ENCODE data around the gene UNK.
"Not testable (repeated sequence)": the region's sequence is repeated elsewhere in the genome, so short reads cannot be mapped to it uniquely, and the experiment has no call there.

The UNK gene

DNA sequence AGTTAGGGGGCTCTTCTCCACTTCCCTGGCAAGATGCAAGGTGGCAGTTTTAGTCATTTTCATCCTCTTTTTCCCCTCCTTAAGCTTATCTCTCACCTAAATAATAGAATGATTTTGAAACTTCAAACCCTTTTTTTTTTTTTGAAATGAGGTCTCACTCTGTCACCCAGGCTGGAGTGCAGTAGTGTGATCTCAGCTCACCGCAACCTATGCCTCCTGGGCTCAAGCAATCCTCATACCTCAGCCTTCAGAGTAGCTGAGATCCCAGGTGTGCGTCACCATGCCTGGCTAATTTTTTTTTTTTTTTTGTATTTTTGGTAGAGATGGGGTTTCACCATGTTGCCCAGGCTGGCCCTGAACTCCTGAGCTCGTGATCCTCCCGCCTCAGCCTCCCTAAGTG, 80.3 kb downstream of the UNK start:
- H3K9me3 Mint-ChIP-seq; DNase-seq (ENCODE audit: low spot score in 2 of 2); H3K36me3 Mint-ChIP-seq: not testable (repeated sequence)
- peak; percentile 86 for ATAC-seq
- peak overlapping the region; percentile 51 for H3K4me3 Mint-ChIP-seq
- H3K27ac Mint-ChIP-seq: peak overlapping the region; percentile 92
- H3K4me1 Mint-ChIP-seq: peaks cover 28% of the 10 kb centered on the region

DNA sequence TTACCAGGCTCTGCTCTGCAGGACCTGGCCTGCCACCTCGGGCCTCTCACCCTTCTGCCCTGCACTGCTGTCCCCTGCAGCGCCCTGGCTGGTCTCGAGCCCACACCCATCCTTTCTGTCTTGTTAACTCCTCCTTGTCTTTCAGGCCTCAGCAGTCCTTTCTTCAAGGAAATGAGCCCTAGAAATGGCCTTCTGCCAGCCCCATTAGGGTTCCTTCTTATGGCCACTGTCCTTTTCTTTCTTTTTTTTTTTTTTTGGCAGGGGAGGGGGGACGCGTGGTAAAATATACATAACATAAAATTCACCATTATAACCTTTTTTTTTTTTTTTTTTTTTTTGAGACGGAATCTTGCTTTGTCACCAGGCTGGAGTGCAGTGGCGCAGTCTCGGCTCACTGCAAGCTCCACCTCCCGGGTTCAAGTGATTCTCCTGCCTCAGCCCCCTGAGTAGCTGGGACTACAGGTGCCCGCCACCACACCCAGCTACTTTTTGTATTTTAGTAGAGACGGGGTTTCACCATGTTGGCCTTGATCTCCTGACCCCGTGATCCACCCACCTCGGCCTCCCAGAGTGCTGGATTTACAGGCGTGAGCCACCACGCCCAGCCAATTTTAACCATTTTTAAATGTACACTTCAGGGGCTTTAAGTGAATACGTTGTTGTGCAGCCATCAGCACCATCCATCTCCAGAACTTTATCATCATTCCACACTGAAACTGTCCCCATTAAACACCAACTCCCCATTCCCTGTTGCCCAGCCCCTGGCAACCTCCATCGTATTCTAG, 81.0 kb downstream of the UNK start:
- not testable (repeated sequence) for H3K27ac Mint-ChIP-seq

DNA sequence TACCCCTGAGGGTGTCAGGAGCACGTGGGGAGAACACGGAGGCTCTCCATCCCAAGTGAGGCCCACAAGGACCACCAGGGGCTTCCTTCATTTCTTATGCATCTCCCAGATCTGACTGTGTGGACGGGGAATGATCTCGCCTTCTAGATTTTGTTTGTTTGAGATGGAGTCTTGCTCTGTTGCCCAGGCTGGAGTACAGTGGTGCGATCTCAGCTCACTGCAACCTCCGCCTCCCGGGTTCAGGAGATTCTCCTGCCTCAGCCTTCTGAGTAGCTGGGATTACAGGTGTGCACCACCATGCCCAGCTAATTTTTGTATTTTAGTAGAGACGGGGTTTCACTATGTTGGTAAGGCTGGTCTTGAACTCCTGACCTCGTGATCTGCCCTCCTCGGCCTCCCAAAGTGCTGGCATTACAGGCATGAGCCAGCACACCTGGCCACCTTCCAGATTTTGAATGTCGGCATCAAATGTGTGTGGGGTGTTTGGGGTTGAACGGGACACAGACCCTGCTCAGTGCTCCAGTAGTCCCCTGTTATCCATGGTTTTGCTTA, 84.2 kb downstream of the UNK start:
- H3K9me3 Mint-ChIP-seq; DNase-seq (ENCODE audit: low spot score in 2 of 2); H3K36me3 Mint-ChIP-seq; H3K4me3 Mint-ChIP-seq; ATAC-seq: not testable (repeated sequence)
- peaks cover 26% of the 10 kb centered on the region for H3K4me1 Mint-ChIP-seq
- peak overlapping the region; percentile 40 for H3K27ac Mint-ChIP-seq

More for the DNA sequence above, 81.0 kb downstream of the UNK start:
- not testable (repeated sequence) for ATAC-seq; DNase-seq (ENCODE audit: low spot score in 2 of 2); H3K9me3 Mint-ChIP-seq; H3K36me3 Mint-ChIP-seq
- Mint-ChIP-seq H3K4me1 (peaks cover 28% of the 10 kb centered on the region), H3K4me3 (peak overlapping the region; percentile 51)

DNA sequence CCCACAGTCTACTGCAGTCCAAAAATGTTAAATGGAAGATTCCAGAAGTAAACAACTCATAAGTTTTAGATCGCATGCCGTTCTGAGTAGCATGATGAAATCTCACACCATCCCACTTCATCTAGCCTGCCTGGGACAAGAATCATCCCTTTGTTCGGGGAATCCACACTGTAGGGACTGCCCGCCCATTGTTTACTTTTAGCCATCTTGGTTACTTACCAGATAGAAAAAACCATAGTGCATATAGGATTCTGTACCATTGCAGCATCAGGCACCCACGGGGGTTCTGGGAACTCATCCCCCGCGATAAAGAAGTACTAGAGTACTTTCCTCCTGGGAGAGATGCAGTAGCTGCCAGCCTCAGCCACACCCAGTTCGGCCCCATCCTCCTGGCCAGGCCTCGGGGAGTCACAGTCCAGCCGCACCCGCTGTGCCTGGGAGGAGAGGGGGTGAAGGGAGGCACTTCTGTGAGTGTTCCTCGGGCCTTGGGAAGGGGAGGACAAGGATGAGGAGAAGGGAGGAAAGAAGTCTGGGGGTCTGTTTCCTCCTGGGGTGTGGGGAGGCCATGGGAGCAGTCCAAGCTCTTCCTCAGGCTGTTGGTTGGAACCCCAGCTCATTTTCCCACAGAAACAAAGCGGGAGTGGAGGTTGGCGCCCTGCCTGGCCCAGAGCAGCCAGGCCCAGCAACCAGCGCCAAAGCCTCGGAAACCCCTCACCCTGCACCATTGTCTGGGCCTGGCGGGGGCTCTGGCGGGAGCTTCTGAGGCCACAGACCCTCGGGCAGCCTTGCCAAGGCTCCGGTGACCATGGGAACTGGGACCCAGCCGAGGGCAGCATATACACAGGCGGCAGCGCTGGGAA, 84.9 kb downstream of the UNK start:
- DNase-seq (ENCODE audit: low spot score in 2 of 2): no peak
- no peak for ATAC-seq
- Mint-ChIP-seq H3K36me3 (peaks cover 11% of the 10 kb centered on the region), H3K4me1 (peaks cover 21% of the 10 kb centered on the region), H3K9me3 (no peaks in the 10 kb centered on the region), H3K4me3 (no peak overlapping the region), H3K27ac (peak overlapping the region; percentile 40)

DNA sequence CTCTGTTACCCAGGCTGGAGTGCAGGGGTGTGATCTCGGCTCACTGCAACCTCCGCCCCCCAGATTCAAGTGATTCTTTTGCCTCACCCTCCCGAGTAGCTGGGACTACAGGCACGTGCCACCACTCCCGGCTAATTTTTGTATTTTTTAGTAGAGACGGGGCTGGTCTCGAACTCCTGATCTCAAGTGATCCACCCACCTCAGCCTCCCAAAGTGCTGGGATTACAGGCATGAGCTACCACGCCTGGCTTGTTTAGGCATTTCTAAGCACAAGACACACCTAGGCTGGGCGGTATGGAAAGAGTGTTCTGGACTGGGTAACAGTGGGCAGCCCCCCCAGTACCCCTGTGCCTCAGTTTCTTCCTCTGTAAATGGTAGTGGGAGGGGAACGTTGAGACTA, 85.6 kb downstream of the UNK start:
- not testable (repeated sequence) for DNase-seq (ENCODE audit: low spot score in 2 of 2); H3K36me3 Mint-ChIP-seq; H3K4me3 Mint-ChIP-seq; H3K9me3 Mint-ChIP-seq; ATAC-seq
- H3K27ac Mint-ChIP-seq: peak overlapping the region; percentile 4
- H3K4me1 Mint-ChIP-seq: peaks cover 13% of the 10 kb centered on the region

DNA sequence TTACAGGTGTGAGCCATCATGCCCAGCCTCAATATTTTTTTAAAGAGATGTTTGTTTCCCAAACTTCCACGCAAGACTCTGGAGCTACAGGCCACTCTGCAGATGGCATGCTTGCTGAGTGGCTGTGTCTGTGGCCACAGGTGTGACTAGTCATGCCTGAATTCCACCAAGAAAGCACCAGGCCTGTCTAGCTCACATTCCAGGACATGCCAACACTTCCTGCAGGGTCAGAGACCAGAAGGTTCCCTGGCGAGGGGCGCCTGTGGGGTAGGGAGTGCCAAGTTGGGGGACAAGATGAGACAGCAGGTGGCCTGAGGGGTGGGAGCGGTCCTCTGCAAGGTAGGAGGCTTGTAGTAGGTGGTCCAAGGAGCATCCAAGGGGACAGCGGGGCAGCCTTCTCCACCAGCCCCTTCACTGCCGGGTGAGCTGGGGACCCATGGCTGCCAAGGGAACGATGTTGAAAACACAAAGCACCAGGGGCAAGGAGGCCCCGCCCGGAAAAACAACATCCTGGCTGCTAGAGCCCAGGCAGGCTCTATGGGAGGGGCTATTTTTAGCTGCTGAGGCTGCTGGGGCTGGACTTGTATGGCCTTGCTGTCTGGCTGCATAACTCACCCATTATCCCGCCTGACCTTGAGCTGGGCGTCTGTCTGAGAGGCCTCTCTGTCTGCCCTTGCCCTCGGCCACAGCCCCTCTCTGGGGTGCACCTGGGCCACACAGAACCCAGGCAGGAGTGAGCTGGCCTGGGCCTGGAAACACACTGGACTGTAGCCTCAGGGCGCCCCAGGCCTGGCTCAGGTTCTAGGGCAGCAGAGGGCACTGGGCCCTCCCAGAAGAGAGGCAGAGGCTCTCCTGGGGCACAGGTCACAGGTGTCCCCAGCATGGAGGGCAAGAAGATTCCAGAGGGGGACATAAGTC, 88.1 kb downstream of the UNK start:
- ATAC-seq: peak; percentile 31
- DNase-seq (ENCODE audit: low spot score in 2 of 2): no peak
- Mint-ChIP-seq H3K9me3 (no peaks in the 10 kb centered on the region), H3K4me1 (peaks cover 26% of the 10 kb centered on the region), H3K27ac (peak overlapping the region; percentile 92), H3K4me3 (no peak overlapping the region), H3K36me3 (peaks cover 10% of the 10 kb centered on the region)

DNA sequence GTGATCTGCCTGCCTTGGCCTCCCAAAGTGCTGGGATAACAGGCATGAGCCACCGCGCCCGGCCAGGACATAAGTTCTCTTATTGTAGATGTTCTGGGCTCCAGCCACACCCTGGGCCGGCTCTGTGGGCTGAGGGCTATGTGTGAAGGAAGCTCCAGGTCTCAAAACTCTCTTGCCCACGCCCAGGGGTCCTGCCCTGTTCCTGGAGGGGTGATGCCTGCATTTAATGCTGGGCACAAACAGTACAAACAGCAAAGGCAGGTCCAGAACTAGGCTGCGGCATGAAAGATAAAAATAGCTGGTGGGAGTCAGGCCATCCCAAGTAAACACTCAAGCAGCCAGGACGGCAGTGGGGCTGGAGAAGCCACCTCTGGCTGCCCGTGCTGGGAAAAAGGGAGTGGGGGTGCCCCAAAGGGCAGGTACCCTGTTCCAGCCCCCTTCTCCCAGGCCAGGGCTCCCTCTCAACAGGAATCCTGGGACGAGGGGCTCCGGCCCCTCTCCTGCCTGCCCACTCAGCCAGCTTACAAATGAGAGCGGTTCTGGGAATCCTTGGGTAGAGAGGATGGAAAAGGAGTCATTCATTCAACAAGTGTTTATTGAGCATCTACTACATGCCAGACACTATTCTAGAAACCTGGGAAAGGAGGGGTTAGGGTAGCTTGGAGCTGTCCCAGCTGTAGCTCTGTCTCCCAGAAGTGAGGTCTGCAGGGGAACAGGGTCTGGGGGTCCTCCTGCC, 89.1 kb downstream of the UNK start:
- Mint-ChIP-seq H3K27ac (peak overlapping the region; percentile 92), H3K4me3 (no peak overlapping the region), H3K36me3 (peaks cover 11% of the 10 kb centered on the region), H3K4me1 (peaks cover 29% of the 10 kb centered on the region), H3K9me3 (no peaks in the 10 kb centered on the region)
- DNase-seq (ENCODE audit: low spot score in 2 of 2): no peak
- no peak for ATAC-seq

DNA sequence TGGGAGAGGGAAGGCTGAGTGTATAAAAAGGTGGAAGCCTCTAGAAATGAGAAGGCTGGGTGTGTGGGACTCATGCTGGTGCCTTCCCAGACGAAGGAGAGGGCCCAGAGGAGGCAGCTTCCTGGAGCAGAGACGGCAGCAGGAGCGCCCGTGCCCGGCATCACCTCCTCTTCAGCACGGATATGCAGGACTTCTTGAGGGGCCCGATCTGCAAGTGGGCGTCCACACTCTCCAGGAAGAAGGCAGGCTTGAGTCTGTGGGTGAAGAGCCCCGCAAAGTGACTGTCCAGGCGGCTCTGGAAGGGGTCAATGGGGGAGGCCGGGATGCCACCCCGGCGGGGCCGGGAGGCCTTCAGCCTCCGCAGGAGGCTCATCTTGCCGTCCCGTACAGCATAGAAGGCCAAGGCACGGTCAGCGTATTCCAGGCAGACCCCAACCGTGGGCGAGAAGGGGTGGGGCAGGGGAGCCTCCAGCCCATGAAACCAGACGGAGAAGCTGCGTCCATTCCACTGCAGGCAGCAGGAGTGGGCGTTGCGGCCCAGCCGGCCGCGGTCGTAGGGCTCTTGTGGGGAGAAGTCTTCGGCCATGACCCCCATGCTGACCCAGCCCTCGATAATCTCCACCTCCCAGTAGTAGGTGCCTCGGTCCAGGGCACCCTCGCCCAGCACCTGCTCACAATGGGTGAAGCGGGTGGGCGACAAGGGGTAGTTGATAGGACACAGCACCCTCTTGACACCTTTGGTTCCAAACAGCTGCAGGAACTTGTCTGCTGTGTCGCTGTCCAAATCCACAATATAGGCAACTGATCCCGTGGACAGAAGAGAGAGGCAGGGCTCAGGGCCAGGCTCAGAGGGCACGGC, 89.9 kb downstream of the UNK start:
- Mint-ChIP-seq H3K9me3 (no peaks in the 10 kb centered on the region), H3K4me3 (no peak overlapping the region), H3K36me3 (peaks cover 11% of the 10 kb centered on the region), H3K4me1 (peaks cover 29% of the 10 kb centered on the region), H3K27ac (no peak overlapping the region)
- DNase-seq (ENCODE audit: low spot score in 2 of 2) (no peak), ATAC-seq (no peak)
